ENCODE measurements around the gene MRS2.

Gene MRS2

DNA sequence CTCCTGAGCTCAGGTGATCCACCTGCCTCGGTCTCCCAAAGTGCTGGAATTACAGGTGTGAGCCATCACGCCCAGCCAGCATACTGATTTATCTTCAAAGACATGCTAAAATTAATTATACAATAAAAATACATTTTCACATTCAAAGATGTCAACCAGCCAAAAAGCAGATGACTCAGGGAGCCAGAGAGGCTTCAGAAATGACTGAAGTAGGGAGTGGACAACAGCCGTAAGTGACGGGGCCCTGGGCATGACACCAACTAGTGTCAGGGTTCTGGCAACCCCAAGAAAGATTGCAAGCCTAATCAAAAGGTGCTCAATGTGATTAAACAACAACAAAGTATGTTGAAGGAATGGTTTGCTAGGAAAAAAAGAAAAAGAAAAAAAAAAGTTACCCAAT, 58.2 kb downstream of the MRS2 start:
- in situ Hi-C loops (cut with MboI; ENCODE audit: low sequenced_read_pairs), result no loop called here

- in situ Hi-C loops (cut with MboI; ENCODE audit: low sequenced_read_pairs), result no loop called here
Observed at GRCh38 chr6:24464253-24465038, 61.7 kb downstream of the MRS2 start.

- in situ Hi-C loops (cut with MboI; ENCODE audit: low sequenced_read_pairs), result no loop called here
Observed at GRCh38 chr6:24469811-24470210, 67.1 kb downstream of the MRS2 start.

GRCh38 chr6:24472181-24472580, 69.4 kb downstream of the MRS2 start:
- in situ Hi-C loops (cut with MboI; ENCODE audit: low sequenced_read_pairs), result no loop called here

Measured in hTERT RPE-1 (cell line).